Raji (cell line): ENCODE measurements around the gene GMPPA.
A peak's percentile ranks its signal among the peaks of the same experiment; 100 is the strongest.

Experiments
- POLR2A ChIP-seq: IDR thresholded peaks from 2 replicates; pipeline ENCODE4 v1.6.1; 2011; ENCODE audit warnings: low read depth, low read length, control low read depth; ENCODE audit not compliant: insufficient read depth

GMPPA gene

DNA sequence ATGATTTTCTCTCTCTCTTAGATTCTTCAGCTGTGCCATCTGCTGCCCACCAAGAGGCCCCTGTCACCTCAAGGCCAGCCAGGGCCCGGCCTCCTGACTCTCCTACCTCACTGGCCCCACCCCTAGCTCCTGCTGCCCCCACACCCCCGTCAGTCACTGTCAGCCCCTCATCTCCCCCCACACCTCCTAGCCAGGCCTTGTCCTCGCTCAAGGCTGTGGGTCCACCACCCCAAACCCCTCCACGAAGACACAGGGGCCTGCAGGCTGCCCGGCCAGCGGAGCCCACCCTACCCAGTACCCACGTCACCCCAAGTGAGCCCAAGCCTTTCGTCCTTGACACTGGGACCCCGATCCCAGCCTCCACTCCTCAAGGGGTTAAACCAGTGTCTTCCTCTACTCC is 9.4 kb upstream of the GMPPA start:
- no peak for TF ChIP-seq POLR2A

DNA sequence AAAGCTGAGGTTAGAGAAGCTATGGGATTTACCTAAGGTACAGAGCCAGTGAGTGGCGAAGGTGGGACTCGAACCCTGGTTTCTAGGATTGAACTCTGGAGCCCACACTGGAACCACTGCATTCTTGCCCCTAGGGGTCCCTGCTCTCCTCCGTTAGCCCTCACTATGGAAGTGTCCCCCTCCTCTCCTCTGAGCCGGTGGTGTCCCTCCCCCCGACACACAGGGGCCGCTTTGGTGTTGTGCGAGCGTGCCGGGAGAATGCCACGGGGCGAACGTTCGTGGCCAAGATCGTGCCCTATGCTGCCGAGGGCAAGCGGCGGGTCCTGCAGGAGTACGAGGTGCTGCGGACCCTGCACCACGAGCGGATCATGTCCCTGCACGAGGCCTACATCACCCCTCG is 8.5 kb upstream of the GMPPA start:
- TF ChIP-seq POLR2A = no peak

DNA sequence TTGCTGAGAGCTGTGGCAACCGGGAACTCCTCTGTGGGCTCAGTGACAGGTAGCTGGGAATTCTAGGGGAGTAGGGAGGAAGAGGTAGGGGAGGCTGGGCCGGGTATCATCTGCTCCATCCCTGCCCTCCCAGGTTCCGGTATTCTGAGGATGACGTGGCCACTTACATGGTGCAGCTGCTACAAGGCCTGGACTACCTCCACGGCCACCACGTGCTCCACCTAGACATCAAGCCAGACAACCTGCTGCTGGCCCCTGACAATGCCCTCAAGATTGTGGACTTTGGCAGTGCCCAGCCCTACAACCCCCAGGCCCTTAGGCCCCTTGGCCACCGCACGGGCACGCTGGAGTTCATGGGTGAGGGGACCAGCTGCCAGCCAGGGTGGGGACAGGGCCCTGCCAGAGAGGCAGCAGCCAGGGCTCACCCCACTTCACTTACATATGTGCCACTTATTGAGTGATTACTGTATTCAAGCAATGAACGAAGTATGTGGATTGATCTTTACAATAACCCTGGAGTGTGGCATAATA is 8.0 kb upstream of the GMPPA start:
- no peak for TF ChIP-seq POLR2A

DNA sequence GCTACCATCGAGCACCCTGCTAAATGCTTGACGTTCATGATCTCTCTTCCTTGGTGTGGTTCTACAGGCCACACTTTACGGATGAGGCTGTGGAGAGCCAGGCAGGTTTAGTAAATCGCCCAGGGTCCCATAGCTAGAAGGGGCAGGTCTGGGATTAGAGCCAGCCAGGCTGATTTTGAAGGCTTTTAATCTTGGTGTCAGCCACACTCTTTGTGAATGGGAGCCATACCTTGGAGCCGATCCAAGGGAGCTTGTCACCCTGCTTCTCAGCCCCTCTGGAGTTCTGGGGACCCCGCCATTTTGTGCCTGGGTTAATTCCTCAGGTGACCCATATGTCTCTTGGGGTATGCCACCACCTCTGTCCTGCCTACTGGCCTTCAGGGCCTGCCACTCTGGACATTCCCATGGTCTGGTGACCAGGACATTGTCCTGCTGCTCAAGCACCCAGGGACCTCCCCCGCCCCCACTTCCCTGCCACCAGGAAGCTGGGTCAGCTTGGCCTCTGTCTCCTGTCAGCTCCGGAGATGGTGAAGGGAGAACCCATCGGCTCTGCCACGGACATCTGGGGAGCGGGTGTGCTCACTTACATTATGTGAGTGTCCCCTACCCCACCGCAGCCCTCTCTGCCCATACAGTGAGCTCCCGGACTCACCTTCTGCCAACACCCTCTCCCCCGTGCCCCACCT is 7.3 kb upstream of the GMPPA start:
- no peak for TF ChIP-seq POLR2A

DNA sequence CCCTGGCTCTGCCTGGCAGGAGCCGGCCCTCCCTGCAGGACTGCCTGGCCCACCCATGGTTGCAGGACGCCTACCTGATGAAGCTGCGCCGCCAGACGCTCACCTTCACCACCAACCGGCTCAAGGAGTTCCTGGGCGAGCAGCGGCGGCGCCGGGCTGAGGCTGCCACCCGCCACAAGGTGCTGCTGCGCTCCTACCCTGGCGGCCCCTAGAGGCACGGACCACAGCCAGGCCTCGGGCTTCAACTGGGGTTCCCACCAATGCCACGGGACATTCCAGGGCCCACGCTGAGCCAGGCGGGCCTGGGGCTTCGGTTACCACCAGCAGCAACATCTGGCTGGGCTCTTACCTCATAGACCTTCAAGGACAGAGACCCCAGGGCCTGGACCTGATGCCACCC is 6.1 kb upstream of the GMPPA start:
- TF ChIP-seq POLR2A = no peak

DNA sequence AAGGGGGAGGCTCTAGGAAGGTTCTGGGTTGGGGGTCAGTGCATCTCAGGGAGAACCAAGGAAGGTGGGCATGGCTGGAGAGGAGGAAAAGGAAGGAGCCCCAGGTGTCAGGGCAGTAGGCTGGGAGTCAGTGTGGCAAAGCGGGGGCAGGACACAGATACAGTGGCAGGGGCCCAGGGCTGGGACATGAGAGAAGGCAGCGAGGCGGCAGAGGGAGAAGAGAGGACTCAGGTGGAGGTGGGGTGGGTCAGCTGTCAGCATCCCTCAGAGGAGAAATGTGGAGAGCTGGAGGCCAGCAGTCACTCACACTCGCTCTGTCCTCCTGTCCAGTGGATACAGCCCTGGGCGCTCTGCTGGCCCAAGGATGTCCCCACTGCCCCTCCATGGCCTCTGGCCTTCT is 5.6 kb upstream of the GMPPA start:
- TF ChIP-seq POLR2A = no peak

DNA sequence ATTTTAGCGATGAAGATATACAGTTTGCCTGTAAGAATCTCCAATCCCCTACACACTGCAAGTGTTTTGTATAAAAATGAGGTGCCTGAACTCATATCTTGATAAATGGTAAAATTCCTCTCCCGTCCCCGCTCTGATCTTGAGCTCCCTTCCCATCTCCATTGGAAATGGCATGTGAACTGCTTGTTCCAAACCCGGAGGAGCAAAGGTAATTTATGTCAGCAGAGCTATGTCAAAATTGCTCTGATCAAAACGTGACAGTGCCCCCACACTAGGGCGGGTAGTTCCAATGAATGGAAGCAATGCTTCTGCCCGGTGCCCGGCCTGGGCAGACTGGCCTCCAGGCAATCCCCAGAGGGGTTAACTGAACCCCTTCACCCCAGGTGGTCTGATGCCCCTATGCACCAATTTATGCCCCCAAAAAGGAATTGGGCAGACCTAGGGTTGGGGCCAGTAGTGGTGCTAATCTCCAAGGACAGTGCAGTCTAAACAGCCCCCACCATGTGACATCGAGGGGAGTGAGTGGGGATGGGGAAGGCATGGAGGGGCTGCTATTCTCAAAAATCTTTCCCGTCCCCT is 3.6 kb upstream of the GMPPA start:
- TF ChIP-seq POLR2A = no peak

DNA sequence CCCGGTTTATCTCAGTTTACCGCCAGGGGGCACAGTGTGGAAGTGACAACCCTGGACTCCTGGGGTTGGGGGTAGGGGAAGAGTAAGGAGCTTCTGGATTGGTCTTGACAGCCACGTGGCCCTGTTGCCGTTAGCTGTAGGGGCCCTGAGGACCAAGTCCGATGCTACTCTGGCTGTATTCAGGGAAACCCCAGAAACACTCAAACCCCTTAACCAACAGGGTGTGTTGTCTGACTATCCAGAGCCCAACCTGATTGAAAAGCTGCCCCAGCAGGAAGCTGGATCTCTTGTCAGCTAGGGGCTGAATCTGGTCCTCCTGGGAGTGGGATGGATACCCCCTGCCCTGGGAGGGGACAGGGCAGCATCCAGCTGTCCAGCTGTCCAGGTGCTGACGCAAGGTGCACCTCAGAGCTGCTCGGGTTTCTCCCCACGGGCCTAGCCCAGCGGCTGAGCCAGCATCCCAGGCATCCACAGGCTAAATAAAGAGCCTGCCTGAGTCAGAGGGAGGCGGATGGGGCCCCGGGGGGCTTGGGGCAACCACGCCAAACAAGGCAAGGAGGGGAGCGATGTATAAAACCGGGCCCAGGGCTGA is 3.1 kb upstream of the GMPPA start:
- 0 out of 2 replicates have a peak, but pooled peaks have one; percentile 27 for TF ChIP-seq POLR2A

DNA sequence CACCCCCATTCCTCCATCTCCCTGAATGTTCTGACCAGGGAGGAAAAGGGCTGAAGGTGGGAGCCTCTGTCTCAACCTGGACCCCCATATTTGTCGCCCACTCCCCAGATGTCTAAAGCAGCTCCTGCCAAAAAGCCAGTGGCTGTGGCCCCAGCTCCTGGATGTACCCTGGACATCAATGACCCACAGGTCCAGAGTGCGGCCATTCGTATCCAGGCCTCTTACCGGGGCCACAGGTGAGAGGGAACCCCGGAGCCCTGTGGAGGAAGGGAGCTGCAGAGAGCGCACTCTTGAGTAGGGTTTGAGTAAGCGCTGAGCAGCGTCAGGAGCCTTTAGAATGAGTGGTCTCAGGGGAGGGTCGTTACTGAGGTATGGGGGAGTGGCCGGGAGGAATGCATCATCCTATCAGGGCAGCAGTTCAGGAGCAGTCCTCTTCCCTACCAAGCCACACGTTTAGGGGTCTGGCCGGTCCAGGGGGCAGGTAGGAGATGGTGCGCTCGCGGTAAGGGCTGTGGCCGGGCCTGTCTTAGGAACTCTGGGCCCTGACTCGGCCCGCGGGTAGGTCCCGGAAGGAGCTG is 2.4 kb upstream of the GMPPA start:
- TF ChIP-seq POLR2A = no peak

DNA sequence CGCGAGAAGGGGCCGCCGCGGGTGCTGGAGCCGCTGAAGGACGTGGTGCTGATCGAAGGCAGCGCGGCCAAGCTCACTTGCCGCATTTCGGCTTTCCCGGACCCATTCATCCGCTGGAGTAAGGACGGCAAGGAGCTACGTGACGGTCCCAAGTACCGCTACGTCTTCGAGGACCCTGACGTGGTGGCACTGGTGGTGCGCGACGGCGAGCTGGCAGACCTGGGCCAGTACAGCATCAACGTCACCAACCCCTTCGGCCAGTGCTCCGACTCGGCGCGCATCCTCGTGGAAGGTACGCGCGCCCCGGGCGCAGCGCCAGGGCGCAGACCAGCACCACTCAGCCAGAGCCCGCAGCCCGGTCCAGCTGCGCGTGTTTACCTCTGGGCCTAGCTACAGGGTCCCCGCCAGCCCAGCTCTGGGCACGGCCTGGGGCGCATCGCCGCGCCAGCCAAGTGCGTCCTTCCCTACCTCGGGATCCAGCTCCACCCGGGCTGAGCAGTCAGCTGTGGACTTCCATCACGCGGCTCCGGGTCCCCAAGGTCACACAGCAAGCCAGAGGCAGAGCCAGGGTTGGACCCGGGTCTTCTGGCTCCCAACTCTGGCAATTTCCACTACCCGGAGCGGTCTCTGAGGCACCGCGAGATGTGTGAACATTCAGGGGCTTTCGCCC is 1.7 kb upstream of the GMPPA start:
- no peak for TF ChIP-seq POLR2A

DNA sequence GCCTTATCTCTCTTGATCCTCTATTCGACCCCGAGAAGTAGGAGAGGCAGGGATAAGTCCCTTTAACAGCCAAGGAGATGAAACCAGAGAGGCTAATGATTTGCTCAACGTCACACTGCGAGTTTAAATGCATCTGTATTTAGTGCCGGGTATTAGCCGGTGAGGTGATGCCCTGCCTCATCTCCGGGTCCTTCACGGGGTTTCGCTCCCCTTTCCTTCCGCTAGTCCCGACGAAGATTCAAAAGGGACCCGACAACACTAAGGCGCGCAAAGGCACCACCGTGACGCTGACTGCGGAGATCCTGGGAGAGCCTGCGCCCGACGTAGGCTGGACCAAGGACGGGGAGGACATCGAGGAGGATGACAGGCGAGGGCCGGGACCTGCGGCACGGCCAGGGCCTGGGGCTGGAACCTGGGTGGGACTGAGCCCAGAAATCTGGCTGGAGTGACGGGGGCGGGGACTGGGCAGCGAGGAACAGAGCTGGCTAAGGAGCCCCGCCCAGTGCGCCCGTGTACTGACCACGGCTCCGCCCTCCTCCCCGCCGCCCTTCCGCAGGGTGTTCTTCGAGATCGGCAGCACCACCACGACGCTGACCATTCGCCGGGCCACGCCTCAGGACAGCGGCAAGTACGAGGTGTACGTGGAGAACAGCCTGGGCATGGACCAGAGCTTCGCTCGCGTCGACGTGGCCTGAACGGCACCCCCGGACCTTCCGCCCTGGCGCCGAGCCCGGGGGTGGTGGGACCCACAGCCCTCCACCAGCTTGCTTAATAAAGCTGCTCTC is 1.0 kb upstream of the GMPPA start:
- no peak for TF ChIP-seq POLR2A

DNA sequence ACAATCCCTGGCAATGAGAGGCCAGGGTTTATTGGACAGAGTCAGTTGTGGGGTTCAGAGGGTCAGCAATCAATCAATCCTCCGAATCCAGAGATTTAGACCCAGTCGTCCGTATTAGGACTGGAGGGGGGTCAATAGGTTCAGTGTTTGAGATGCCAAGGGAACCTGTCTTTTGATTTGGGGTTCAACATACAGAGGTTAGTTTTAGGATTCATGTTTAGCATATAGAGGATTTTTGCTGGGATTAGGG is 292 bp downstream of the GMPPA start:
- TF ChIP-seq POLR2A = no peak

DNA sequence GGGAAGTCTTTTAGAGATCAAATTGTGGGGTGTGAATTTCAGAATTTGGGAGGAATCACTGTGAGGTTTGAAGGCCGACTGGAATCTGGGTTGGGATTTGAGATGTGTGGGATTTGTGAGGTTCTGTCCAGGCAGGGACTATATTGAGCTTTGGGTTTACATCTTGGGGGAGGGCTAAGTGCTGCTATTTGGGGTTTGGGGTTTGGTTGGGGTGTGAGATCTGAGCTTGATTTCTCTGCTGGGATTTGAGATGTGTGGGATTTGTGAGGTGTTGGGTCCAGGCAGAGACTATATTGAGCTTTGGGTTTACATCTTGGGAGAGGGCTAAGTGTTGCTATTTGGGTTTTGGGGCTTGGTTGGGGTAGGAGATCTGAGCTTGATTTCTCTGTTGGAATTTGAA is 864 bp downstream of the GMPPA start:
- no peak for TF ChIP-seq POLR2A

DNA sequence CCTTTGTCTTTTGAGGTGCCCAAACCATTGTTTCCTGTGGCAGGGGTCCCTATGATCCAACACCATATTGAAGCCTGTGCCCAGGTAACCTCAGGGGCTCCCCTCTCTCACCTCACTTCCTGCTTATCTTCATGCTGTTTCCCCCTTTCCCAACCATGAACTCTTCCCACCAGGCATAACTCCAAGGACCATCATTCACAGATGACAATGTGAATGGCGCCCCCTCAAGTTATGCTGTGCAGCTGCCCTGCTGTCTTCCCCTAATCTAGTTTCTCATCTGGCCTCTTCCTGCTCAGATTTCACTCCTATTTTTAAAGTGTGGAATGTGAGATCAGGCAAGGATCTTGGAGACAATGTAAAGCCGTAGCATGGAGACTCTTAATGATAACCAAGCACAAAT is 1.4 kb downstream of the GMPPA start:
- no peak for TF ChIP-seq POLR2A

DNA sequence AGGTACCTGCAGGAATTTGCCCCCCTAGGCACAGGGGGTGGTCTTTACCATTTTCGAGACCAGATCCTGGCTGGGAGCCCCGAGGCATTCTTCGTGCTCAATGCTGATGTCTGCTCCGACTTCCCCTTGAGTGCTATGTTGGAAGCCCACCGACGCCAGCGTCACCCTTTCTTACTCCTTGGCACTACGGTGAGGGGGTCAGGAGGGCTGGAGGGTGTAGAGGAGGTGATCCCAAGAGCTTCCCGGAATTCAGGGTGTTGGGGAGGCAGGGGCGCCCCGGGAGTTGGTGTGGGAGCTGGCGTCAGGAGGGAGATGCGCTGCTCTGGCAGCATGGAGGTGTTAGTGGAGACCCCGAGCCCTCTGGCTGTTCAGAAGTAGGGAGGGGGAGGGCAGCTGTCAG is 3.2 kb downstream of the GMPPA start:
- TF ChIP-seq POLR2A = no peak
